Lower leg skin (tissue), 3 donors: Measurements from ENCODE around the gene CTRL.
"Not testable (repeated sequence)": the region's sequence is repeated elsewhere in the genome, so short reads cannot be mapped to it uniquely, and the experiment has no call there.

ENCODE experiments used
- POLR2A ChIP-seq, 2 donors: fragments of 450-650 bp; IDR thresholded peaks; one replicate each; pipeline ENCODE4 v1.6.1; 2016 to 2017; ENCODE audit warnings: antibody characterized with exemption in 2 of 2, mild to moderate bottlenecking in 1 of 2, moderate library complexity in 1 of 2
- TF ChIP-seq, protein P1 (sequence below), 3 donors: fragments of 450-650 bp; IDR thresholded peaks; one replicate each; pipeline ENCODE4 v1.5.1; 2016; ENCODE audit warnings: antibody characterized with exemption in 3 of 3, mild to moderate bottlenecking in 3 of 3, moderate library complexity in 2 of 3

DNA sequence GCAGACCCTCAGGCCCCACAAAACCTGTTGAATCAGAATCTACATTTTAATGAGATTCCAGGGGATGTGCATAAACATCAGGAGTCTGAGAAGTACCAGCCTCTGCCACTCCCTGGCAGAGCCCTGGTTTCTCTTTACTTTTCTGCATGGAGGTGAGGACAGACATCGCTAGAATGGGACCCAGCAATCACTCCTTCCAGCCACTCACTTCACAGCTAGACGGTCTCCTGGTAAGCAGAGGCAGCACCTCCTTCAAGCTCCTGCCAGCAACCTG lies 16.2 kb downstream of the CTRL start:
- TF ChIP-seq, protein P1, sequence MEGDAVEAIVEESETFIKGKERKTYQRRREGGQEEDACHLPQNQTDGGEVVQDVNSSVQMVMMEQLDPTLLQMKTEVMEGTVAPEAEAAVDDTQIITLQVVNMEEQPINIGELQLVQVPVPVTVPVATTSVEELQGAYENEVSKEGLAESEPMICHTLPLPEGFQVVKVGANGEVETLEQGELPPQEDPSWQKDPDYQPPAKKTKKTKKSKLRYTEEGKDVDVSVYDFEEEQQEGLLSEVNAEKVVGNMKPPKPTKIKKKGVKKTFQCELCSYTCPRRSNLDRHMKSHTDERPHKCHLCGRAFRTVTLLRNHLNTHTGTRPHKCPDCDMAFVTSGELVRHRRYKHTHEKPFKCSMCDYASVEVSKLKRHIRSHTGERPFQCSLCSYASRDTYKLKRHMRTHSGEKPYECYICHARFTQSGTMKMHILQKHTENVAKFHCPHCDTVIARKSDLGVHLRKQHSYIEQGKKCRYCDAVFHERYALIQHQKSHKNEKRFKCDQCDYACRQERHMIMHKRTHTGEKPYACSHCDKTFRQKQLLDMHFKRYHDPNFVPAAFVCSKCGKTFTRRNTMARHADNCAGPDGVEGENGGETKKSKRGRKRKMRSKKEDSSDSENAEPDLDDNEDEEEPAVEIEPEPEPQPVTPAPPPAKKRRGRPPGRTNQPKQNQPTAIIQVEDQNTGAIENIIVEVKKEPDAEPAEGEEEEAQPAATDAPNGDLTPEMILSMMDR (IDR thresholded peaks at IDR 0.05): not testable (repeated sequence)
- not testable (repeated sequence) for TF ChIP-seq POLR2A (IDR thresholded peaks at IDR 0.05)
